Prostate gland (tissue), 2 donors: ENCODE results near the gene RNF126.
"Not testable (repeated sequence)": the region's sequence is repeated elsewhere in the genome, so short reads cannot be mapped to it uniquely, and the experiment has no call there.

Experiments used
- POLR2A ChIP-seq: fragments of 450-650 bp; IDR thresholded peaks from one replicate; pipeline ENCODE4 v1.6.1; 2016; ENCODE audit warnings: antibody characterized with exemption, mild to moderate bottlenecking
- POLR2AphosphoS5 ChIP-seq: sonication (generic); formaldehyde crosslinking; IDR thresholded peaks from one replicate; pipeline ENCODE4 v1.6.1; 2017; ENCODE audit warnings: antibody characterized with exemption
- TF ChIP-seq, protein P1 (sequence below), 4 experiments: fragments of 200-600 bp in 2 of 4; fragments of 450-650 bp in 2 of 4; sonication (generic) in 2 of 4; IDR thresholded peaks; 1 replicate in 3 of 4; 2 replicates in 1 of 4; pipeline ENCODE4 v1.5.1; 2016 to 2019; ENCODE audit warnings: antibody characterized with exemption in 4 of 4, mild to moderate bottlenecking in 2 of 4, moderate library complexity in 2 of 4

DNA sequence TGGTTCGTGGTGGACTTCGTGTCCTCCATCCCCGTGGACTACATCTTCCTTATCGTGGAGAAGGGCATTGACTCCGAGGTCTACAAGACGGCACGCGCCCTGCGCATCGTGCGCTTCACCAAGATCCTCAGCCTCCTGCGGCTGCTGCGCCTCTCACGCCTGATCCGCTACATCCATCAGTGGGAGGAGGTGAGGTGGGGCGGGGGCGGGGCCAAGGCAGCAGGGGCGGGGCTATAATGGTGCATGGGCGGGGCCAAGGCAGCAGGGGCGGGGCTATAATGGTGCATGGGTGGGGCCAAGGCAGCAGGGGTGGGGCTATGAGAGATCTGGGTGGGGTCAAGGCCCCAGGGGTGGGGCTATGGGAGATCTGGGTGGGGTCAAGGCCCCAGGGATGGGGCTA lies 59.2 kb downstream of the RNF126 start:
- not testable (repeated sequence) for TF ChIP-seq POLR2AphosphoS5, POLR2A
- TF ChIP-seq, protein P1, sequence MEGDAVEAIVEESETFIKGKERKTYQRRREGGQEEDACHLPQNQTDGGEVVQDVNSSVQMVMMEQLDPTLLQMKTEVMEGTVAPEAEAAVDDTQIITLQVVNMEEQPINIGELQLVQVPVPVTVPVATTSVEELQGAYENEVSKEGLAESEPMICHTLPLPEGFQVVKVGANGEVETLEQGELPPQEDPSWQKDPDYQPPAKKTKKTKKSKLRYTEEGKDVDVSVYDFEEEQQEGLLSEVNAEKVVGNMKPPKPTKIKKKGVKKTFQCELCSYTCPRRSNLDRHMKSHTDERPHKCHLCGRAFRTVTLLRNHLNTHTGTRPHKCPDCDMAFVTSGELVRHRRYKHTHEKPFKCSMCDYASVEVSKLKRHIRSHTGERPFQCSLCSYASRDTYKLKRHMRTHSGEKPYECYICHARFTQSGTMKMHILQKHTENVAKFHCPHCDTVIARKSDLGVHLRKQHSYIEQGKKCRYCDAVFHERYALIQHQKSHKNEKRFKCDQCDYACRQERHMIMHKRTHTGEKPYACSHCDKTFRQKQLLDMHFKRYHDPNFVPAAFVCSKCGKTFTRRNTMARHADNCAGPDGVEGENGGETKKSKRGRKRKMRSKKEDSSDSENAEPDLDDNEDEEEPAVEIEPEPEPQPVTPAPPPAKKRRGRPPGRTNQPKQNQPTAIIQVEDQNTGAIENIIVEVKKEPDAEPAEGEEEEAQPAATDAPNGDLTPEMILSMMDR (IDR thresholded peaks at IDR 0.05) = not testable (repeated sequence)
